Measurements from ENCODE around the gene CPN2. TPM values are rescaled to one million over a fixed set of nuclear protein-coding genes. Genes with fewer than 3 reads are reported as not detected.

The CPN2 gene
- total RNA-seq, 1 experiment from 2014 or later = not detected

GRCh38 chr3:194354315-194354714 is 3.2 kb upstream of the CPN2 start:
- Histone ChIP-seq H3K79me1 (ENCODE audit: insufficient read depth, low read depth, low read length, poor library complexity, severe bottlenecking) (no peaks in the 10 kb centered on the region), H3K56ac (ENCODE audit: insufficient read length, low read depth, low read length) (no peak overlapping the region), H2BK20ac (ENCODE audit: low read depth, low read length, poor library complexity, severe bottlenecking) (no peak overlapping the region), H3K27ac (ENCODE audit: insufficient read length, low read depth, low read length) (no peak overlapping the region), H3K79me2 (ENCODE audit: insufficient read depth, low read length) (no peaks in the 10 kb centered on the region), H2BK12ac (ENCODE audit: insufficient read length, low read depth, low read length) (no peak overlapping the region), H3K4me1 (ENCODE audit: insufficient read depth, low read length) (no peaks in the 10 kb centered on the region), H2BK5ac (ENCODE audit: insufficient read length, low read length) (no peak overlapping the region), H2BK120ac (ENCODE audit: low read depth, low read length, poor library complexity, severe bottlenecking) (no peak overlapping the region), H2AFZ (ENCODE audit: low read length) (no peak overlapping the region), H3T11ph (ENCODE audit: low read length) (no peak overlapping the region), H3K18ac (ENCODE audit: insufficient read length, low read depth, low read length) (no peak overlapping the region), H2BK15ac (ENCODE audit: low read depth, low read length) (no peak overlapping the region), H3K23ac (ENCODE audit: insufficient read length, low read depth, low read length) (no peak overlapping the region), H4K20me1 (ENCODE audit: control insufficient read depth, insufficient read depth, insufficient read length) (no peaks in the 10 kb centered on the region), H3K23me2 (ENCODE audit: insufficient read length, low read depth, low read length, poor library complexity, severe bottlenecking) (no peaks in the 10 kb centered on the region), H3K4me2 (ENCODE audit: insufficient read depth, insufficient read length, low read length) (no peak overlapping the region), H3K27me3 (ENCODE audit: insufficient read depth, low read length) (no peaks in the 10 kb centered on the region), H4K8ac (replicated peaks; ENCODE audit: insufficient read length, low read depth, low read length) (no peak overlapping the region), H2AK5ac (ENCODE audit: insufficient read length, low read length) (no peak overlapping the region), H3K9ac (ENCODE audit: extremely low read depth, insufficient read length, low read length) (no peak overlapping the region), H3K4ac (ENCODE audit: low read depth, low read length) (no peak overlapping the region), H3K9me3 (ENCODE audit: control insufficient read depth, low read depth, low read length) (no peaks in the 10 kb centered on the region), H4K91ac (ENCODE audit: insufficient read length, low read depth, low read length) (no peak overlapping the region), H3K14ac (ENCODE audit: insufficient read depth, low read length) (no peak overlapping the region), H4K5ac (ENCODE audit: insufficient read length, low read depth, low read length) (no peak overlapping the region)
- no CpG with 5 or more reads among the region's 2 CpGs for WGBS (ENCODE audit: extremely low coverage, insufficient read length, low lambda C conversion rate)
- Mint-ChIP-seq H3K27me3 (ENCODE audit: low read depth) (peaks cover 2% of the 10 kb centered on the region; the same call in 1 of the 2 replicates), H3K4me3 (no peak overlapping the region), H3K27ac (no peak overlapping the region), H3K4me1 (peaks cover 11 to 13% of the 10 kb centered on the region in 2 experiments), H3K9me3 (no peaks in the 10 kb centered on the region), H3K36me3 (ENCODE audit: insufficient read depth in 1 of 3, low read depth in 3 of 3) (no peaks in the 10 kb centered on the region)
- DNase-seq = no peak
- TF ChIP-seq CTCF (conservative IDR thresholded peaks at IDR 0.05) = no peak

Measured in H9 (cell line).